ENCODE data around the gene BHLHA15. TPM values are rescaled to one million over a fixed set of nuclear protein-coding genes. Genes with fewer than 3 reads are reported as not detected.

The BHLHA15 gene
- total RNA-seq, 6 experiments from 2014 or later = 0.33 TPM; not detected in 5

- Mint-ChIP-seq H3K27ac (no peak overlapping the region), H3K4me1 (ENCODE audit: low read depth) (no peaks in the 10 kb centered on the region), H3K9me3 (no peaks in the 10 kb centered on the region), H3K27me3 (ENCODE audit: insufficient read depth) (no peaks in the 10 kb centered on the region), H3K36me3 (ENCODE audit: low read depth) (peaks cover 6% of the 10 kb centered on the region; the same call in 1 of the 2 replicates), H3K4me3 (no peak overlapping the region)
- no peak for DNase-seq
- TF ChIP-seq, protein P1, sequence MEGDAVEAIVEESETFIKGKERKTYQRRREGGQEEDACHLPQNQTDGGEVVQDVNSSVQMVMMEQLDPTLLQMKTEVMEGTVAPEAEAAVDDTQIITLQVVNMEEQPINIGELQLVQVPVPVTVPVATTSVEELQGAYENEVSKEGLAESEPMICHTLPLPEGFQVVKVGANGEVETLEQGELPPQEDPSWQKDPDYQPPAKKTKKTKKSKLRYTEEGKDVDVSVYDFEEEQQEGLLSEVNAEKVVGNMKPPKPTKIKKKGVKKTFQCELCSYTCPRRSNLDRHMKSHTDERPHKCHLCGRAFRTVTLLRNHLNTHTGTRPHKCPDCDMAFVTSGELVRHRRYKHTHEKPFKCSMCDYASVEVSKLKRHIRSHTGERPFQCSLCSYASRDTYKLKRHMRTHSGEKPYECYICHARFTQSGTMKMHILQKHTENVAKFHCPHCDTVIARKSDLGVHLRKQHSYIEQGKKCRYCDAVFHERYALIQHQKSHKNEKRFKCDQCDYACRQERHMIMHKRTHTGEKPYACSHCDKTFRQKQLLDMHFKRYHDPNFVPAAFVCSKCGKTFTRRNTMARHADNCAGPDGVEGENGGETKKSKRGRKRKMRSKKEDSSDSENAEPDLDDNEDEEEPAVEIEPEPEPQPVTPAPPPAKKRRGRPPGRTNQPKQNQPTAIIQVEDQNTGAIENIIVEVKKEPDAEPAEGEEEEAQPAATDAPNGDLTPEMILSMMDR (IDR thresholded peaks at IDR 0.05) = no peak
These were observed 18.2 kb downstream of the BHLHA15 start for GRCh38 chr7:98229441-98229840.

- H3K27ac Mint-ChIP-seq = no peak overlapping the region
- H3K4me1 Mint-ChIP-seq (ENCODE audit: low read depth) = no peaks in the 10 kb centered on the region
- DNase-seq = no peak
- TF ChIP-seq, protein P1 (IDR thresholded peaks at IDR 0.05) = no peak
- peaks cover 13% of the 10 kb centered on the region; the same call in 1 of the 2 replicates for H3K36me3 Mint-ChIP-seq (ENCODE audit: low read depth)
- no peak overlapping the region for H3K4me3 Mint-ChIP-seq
- H3K27me3 Mint-ChIP-seq (ENCODE audit: insufficient read depth) = no peaks in the 10 kb centered on the region
- H3K9me3 Mint-ChIP-seq = no peaks in the 10 kb centered on the region
These were observed 18.9 kb downstream of the BHLHA15 start for GRCh38 chr7:98229991-98230745.

DNA sequence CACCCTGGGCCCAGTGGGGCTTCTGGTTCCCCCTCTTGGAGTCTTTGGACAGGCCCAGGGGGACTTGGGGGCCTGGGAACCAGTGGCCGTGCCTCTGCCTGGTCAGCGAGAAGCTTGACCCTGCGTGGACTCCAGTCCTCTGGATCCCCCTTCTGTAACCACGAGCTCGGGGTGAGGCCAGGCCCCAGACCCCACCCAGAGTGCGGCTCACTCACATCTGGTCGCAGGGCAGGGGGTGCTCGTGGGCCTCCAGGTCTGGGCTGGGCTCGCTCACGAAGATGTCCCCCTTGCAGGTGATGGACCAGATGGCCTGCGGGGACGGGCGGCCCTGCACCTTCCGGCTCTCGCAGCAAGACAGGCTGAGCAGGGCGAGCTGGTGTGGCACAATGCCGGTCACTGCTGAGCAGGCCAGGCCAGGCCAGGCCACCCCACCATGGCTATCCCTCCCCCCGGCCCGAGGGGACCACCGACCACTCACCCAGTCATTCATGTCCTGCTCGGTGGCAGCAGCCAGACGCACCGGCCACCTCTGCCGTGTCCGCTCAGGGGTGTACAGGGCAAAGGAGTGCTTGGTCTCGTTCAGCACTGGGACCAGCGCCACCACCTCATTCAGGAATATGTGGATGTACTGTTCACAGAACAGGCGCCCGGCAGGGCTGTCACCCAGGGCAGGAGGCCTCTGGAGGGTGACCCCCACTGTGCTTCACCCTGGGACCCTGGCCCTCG is 19.7 kb downstream of the BHLHA15 start:
- Mint-ChIP-seq H3K4me3 (no peak overlapping the region), H3K27ac (no peak overlapping the region), H3K36me3 (ENCODE audit: low read depth) (peaks cover 13% of the 10 kb centered on the region; the same call in 1 of the 2 replicates), H3K27me3 (ENCODE audit: insufficient read depth) (no peaks in the 10 kb centered on the region), H3K4me1 (ENCODE audit: low read depth) (no peaks in the 10 kb centered on the region), H3K9me3 (no peaks in the 10 kb centered on the region)
- DNase-seq = no peak
- TF ChIP-seq, protein P1 (IDR thresholded peaks at IDR 0.05) = no peak

GRCh38 chr7:98231493-98232262 is 20.4 kb downstream of the BHLHA15 start:
- TF ChIP-seq, protein P1 (IDR thresholded peaks at IDR 0.05) = no peak
- H3K4me3 Mint-ChIP-seq = no peak overlapping the region
- H3K9me3 Mint-ChIP-seq = no peaks in the 10 kb centered on the region
- H3K27ac Mint-ChIP-seq = no peak overlapping the region
- no peaks in the 10 kb centered on the region for H3K27me3 Mint-ChIP-seq (ENCODE audit: insufficient read depth)
- no peak for DNase-seq
- H3K36me3 Mint-ChIP-seq (ENCODE audit: low read depth) = 0 out of 2 replicates have a peak, but pooled peaks cover 9% of the 10 kb centered on the region
- no peaks in the 10 kb centered on the region for H3K4me1 Mint-ChIP-seq (ENCODE audit: low read depth)

DNA sequence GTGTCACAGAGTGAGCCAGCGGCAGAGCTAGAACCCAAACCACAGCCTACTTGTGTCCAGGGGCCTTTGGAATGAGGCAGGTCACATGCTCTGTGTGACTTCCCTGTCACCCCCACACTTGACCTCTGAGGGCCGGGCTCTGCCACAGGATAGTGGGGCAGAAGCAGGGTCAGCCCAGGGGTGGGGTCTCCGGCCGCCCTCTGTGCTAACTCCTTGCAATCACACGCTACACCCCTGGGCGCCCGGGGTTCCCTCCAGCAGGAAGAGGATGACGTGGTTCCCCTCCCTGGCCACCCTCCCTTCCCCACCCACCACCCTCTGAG is 21.0 kb downstream of the BHLHA15 start:
- no peak for DNase-seq
- no peak overlapping the region for H3K27ac Mint-ChIP-seq
- H3K9me3 Mint-ChIP-seq = no peaks in the 10 kb centered on the region
- no peaks in the 10 kb centered on the region for H3K27me3 Mint-ChIP-seq (ENCODE audit: insufficient read depth)
- 0 out of 2 replicates have a peak, but pooled peaks cover 9% of the 10 kb centered on the region for H3K36me3 Mint-ChIP-seq (ENCODE audit: low read depth)
- TF ChIP-seq, protein P1 (IDR thresholded peaks at IDR 0.05) = no peak
- H3K4me1 Mint-ChIP-seq (ENCODE audit: low read depth) = no peaks in the 10 kb centered on the region
- H3K4me3 Mint-ChIP-seq = no peak overlapping the region

All from HFFc6 (cell line).